Measurements from ENCODE around the gene LMNA.

LMNA gene

DNA sequence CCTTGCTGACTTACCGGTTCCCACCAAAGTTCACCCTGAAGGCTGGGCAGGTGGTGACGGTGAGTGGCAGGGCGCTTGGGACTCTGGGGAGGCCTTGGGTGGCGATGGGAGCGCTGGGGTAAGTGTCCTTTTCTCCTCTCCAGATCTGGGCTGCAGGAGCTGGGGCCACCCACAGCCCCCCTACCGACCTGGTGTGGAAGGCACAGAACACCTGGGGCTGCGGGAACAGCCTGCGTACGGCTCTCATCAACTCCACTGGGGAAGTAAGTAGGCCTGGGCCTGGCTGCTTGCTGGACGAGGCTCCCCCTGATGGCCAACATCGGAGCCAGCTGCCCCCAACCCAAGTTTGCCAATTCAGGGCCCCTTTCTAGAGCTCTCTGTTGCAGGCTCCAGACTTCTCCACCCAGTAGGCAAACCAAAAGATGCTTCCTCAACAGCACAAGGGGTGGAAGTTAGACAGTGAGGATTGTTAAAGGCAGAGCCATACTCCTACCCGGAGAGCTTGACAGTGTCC, 22.5 kb downstream of the LMNA start:
- no peak for TF ChIP-seq POLR2A (IDR thresholded peaks at IDR 0.05; ENCODE audit: low read length)
- no peak for TF ChIP-seq GATA1 (IDR thresholded peaks at IDR 0.05; ENCODE audit: low read depth, low read length)
- DNase-seq = no peak

DNA sequence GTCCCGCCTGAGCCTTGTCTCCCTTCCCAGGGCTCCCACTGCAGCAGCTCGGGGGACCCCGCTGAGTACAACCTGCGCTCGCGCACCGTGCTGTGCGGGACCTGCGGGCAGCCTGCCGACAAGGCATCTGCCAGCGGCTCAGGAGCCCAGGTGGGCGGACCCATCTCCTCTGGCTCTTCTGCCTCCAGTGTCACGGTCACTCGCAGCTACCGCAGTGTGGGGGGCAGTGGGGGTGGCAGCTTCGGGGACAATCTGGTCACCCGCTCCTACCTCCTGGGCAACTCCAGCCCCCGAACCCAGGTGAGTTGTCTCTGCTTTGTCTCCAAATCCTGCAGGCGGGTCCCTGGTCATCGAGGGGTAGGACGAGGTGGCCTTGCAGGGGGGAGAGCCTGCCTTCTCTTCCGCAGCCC, 24.0 kb downstream of the LMNA start:
- no peak for DNase-seq
- no peak for TF ChIP-seq POLR2A (IDR thresholded peaks at IDR 0.05; ENCODE audit: low read length)
- TF ChIP-seq GATA1 (IDR thresholded peaks at IDR 0.05; ENCODE audit: low read depth, low read length) = no peak

DNA sequence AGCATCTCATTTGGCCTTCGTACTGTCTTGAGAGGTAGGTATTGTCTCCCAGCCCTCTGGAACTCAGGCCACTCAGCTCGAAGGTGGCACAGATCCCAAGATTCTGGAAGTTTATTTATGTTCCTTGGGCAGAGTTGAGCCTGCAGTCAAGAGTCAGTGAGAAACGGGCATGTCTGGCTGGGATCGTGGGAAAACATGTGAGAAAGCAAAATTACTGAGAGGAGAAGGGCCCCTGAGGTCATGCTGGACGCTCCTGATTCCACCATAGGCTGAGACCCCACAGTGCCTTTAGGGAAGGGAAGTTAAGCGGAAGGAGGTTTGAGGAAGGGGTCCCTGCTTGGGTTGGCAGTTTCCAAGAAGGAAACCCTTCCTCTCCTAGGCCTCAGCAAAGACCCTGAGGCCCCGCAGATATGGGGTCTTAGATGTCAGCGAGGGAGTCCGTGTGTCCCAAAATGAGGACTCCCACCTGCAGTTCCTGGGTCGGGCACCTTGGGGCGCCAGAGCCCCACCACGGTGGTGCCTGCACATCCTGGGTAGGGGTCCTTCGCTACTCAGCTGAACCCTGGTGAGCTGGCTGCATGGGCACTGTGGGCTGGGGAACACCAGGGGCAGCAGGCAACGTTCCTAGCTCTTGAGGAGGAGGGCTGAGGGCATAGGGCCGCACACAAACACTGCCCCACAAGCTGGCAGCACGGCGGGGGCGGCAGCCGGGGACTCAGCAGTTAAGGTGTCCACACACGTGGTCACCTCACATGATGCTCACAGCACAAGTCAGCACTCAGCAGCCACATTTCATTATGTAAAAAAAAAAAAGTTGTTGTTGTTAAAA, 26.6 kb downstream of the LMNA start:
- TF ChIP-seq GATA1 (IDR thresholded peaks at IDR 0.05; ENCODE audit: low read depth, low read length) = no peak
- peak; percentile 41 for TF ChIP-seq POLR2A (IDR thresholded peaks at IDR 0.05; ENCODE audit: low read length)
- DNase-seq = peak in 1 of 2 experiments; percentile 43

DNA sequence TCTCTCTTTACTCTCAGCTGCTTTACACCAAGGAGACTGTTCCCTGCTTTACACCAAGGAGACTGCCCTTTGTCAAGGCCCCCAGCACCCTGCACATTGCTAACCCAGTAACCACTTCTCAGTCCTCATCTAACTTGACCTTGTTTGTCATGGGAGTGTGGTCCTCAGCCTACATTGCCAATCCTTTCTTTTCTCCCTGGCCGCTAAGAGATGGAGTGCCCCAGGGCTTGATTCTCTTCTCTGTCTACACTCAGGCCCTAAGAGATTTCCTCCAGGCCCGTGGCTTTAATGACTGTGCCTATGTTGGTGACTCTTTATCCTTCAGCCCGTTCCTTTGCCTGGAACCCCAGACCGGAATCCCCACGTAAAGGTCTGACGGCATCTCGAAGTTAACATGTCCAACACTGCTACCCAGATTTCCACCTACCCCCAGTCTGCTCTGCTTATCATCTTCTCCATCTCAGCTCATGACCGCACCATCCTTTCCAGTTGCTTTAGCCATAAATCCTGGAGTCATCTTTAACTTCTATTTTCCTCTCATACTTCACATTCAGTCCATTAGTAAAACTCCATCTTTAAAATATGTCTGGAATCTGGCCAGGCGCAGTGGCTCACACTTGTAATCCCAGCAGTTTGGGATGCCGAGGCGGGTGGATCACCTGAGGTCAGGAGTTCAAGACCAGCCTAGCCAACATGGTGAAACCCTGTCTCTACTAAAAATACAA, 29.4 kb downstream of the LMNA start:
- TF ChIP-seq POLR2A (IDR thresholded peaks at IDR 0.05; ENCODE audit: low read length) = no peak
- no peak for TF ChIP-seq GATA1 (IDR thresholded peaks at IDR 0.05; ENCODE audit: low read depth, low read length)
- no peak for DNase-seq

DNA sequence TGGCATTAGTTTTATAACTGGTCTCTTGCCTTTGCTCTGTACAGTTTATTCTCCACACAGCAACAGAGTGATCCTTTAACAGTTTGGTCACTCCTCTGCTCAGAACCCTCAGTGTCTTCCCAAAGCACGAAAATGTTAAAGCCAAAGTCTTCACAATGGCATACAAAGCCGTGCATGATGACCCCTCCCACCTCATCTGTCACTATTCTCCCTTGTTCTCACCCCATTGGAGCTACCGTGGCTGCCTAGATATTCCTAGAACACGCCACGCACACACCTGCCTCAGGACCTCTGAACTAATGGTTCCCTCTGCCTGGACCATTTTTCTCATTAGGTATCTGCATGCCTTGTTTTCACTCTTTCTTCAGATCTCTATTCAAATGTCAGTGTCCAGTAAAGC, 30.2 kb downstream of the LMNA start:
- TF ChIP-seq POLR2A (IDR thresholded peaks at IDR 0.05; ENCODE audit: low read length) = no peak
- no peak for TF ChIP-seq GATA1 (IDR thresholded peaks at IDR 0.05; ENCODE audit: low read depth, low read length)
- no peak for DNase-seq

DNA sequence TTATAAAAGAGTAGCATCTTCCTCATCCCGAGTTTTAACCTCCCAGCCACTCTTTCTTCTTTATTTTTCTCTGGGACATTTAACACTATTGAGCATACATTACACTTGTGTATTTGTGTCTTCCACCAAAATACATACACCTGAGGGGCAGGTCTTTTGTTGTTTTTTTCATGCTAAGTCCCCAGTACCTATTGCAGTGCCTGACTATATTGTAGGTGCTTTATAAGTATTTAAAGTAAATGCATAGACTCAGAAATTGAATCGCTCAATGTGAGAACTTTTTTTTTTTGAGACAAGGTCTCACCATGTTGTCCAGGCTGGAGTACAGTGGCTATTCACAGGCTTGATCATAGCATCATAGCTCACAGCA, 31.1 kb downstream of the LMNA start:
- no peak for DNase-seq
- TF ChIP-seq POLR2A (IDR thresholded peaks at IDR 0.05; ENCODE audit: low read length) (no peak), GATA1 (IDR thresholded peaks at IDR 0.05; ENCODE audit: low read depth, low read length) (no peak)

DNA sequence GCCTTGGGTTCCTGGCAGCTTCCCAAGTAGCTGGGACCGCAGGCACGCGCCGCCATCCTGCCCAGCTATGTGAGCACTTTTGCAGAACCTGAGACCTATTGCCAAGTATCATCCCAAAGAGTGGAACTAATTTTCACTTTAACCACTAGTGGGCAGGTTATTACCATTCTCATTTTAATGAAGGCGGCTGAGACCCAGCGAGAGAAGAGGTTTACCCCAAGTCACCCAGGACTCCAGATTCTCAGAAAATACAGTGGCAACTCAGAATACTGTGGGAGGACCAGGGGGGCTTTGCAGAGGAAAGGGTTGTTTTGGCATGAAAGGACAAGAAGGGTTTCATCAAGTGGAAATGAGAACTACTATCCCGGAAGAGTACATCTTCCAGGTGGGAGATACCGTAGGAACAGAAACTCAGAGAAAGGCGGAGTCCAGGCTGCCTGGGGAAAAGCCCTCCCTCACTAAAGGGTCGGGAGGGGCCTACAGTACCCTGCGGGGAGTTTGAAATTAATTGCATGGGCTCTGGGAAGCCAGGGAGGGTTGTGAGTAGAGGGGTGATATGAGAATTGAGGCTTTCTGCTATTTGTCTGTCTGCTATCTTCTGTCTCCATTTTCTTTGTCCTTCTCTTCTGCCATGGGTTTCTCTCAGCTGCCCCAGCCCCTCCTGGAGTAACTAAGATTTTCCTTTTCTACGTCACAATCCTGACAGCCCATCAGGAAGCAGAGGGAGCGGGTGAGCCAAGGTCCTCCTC, 31.7 kb downstream of the LMNA start:
- peak; percentile 71 to 72 for DNase-seq
- TF ChIP-seq POLR2A (IDR thresholded peaks at IDR 0.05; ENCODE audit: low read length) (no peak), GATA1 (IDR thresholded peaks at IDR 0.05; ENCODE audit: low read depth, low read length) (no peak)

DNA sequence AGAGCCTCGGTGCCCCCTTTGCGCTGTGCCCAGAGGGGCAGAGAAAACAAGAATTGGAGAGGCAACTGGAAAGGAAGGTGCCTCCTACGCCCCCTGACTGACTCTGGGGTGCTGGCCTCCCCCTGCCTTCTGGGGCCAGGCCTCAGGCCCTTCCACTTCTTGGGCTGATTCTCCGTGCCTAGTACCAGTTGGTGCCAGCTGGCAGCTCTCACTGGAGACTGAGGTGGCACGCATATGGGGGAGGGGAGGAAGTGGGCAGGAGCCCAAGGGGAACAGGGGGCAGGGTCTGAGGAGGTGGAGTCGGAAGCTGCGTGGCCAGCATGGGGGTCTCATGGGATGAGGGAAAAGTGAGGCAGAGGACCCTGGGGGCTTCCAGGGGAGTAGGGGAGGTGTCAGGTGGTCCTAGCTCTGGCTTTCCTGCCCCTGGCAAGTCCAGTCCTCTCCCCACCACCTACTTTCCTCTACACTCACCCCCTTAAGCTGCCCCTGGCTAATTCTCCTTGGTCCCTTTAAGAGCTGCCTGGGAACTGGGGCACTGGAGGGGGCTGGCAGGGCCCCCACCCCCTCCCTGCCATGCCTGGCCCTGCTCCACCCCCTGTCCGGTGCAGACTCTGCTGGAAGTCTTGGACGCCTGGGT, 32.4 kb downstream of the LMNA start:
- no peak for TF ChIP-seq GATA1 (IDR thresholded peaks at IDR 0.05; ENCODE audit: low read depth, low read length)
- TF ChIP-seq POLR2A (IDR thresholded peaks at IDR 0.05; ENCODE audit: low read length) = no peak
- DNase-seq = no peak

DNA sequence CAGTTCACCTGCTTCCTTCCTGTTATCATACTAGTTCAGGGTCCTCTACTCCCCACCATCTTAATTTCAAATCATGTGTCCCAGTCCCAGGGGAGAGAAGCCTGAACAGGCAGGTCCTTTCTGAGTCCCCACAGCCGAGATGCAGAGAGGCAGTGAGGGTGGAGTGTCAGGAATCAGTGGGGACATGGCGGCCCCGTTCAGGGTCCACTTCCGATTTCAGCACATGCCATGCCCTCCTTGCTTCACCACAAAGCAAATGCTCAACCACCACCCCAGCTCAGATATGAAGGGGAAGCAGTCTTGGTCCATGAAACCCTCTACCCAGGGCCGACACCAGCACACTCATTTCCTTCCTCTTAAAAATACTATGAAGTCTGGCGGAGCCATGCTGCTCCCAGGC, 33.7 kb downstream of the LMNA start:
- no peak for DNase-seq
- TF ChIP-seq POLR2A (IDR thresholded peaks at IDR 0.05; ENCODE audit: low read length) (no peak), GATA1 (IDR thresholded peaks at IDR 0.05; ENCODE audit: low read depth, low read length) (no peak)

DNA sequence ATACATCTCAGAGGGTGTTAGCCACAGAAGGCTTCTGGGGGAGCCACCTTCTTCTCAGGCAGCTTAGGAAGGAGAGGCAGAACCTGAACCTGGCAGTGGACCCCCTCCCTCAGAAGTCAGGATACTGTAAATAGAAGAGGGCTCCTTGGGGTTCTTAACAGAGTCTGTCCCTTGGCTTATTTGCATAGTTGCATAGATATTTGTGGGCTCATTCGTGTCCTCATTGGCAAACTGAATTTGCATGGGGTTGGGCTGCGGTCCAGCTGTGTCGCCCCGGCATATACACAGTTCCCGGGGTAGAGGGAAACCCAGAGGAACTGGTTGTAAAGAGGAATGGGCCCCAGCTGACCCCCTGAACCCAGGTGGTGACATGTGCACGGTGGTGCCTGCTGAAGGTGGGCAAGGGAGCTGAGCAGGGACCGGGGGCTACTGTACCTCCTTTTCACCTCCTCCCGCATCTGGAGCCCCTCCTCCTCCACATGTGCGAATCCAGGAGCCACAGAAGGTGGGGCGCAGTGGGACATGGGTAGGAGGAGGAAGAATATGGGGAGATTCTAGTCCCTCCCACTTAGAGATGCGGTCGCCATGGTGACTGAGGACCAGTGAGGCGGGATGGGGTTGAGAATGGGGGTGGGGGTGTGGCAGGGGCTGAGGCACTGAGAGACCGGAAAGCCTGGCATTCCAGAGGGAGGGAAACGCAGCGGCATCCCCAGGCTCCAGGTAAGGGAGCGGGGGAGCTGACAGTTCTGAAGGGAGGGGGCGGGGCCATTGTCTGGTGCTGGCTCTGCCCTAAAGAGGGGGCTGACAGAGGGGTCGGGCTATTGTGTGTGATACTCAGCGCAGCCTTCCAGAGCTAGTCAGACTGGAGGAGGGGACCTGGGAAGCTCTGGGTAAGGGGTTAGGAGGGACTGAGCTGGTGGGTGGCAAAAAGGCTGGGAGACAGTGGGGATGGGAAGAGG, 35.1 kb downstream of the LMNA start:
- TF ChIP-seq GATA1 (IDR thresholded peaks at IDR 0.05; ENCODE audit: low read depth, low read length) (no peak), POLR2A (IDR thresholded peaks at IDR 0.05; ENCODE audit: low read length) (no peak)
- no peak for DNase-seq

DNA sequence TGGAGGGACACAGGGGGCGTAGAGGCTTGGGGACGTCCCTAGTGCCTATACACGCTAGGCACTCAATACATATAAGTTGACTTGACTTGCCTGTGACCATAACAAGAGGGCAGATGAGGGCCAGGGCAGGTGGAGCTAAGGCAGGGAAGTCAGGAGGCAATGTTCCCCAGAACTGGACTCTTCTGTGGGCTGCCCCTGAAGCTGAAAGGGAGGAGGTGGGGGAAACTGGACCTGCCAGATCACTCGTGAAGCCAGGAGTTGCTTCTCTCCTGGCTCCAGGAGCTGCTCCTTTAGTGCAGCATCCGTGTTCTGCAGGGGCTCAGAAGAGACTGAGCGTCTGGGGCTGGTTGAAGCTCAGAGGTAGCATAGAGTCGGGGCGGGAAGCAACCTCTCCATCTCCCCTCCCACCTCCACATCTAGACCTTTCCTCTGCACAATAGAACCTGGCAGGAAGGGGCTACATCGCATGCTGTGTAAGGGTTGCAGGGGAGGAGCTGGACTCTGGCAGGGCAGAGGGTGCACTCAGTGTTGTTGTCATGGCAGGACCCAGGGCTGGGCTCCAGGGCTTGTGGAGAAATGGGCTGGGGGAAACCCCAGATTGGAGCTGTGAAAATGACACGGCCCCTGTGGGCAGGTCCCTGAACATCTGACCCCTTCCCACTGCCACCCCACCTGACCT, 36.0 kb downstream of the LMNA start:
- TF ChIP-seq GATA1 (IDR thresholded peaks at IDR 0.05; ENCODE audit: low read depth, low read length) (no peak), POLR2A (IDR thresholded peaks at IDR 0.05; ENCODE audit: low read length) (no peak)
- DNase-seq = no peak

DNA sequence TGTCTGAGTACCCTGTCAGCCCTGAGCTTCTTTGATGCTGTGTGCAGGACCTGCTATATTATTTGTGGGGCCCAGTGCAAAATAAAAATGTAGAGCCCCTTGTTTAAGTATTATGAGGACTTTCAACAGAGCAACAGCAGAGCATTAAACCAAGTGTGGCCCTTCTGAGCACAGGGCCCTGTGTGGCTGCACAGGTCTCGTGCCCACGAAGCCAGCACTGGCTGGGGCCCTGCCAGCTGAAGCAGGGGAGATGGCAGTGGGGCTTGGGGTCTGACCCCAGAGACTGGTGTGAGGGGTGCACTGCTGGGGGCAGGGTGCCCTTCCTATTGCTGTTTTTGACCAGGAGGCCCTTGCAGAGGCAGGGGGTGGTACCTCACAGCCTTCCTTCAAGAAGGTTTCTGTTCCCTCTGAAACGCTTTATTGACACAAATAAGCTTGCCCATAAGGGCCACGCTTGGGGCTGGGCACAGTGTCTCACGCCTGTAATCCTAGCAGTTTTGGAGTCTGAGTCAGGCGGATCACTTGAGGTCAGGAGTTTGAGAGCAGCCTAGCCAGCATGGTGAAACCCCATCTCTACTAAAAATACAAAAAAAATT, 36.7 kb downstream of the LMNA start:
- no peak for DNase-seq
- no peak for TF ChIP-seq GATA1 (IDR thresholded peaks at IDR 0.05; ENCODE audit: low read depth, low read length)
- no peak for TF ChIP-seq POLR2A (IDR thresholded peaks at IDR 0.05; ENCODE audit: low read length)

All from erythroblast (primary cell).